K562 (cell line): ENCODE data around the gene ARID3B. TPM values are rescaled to one million over a fixed set of nuclear protein-coding genes. Genes with fewer than 3 reads are reported as not detected.

Experiments
- C11orf30 ChIP-seq: fragments of 450-650 bp; IDR thresholded peaks from 2 replicates; pipeline ENCODE4 v1.6.1; 2016; ENCODE audit warnings: low read depth, mild to moderate bottlenecking
- DMBX1 ChIP-seq: fragments of 250-450 bp; sonication (Bioruptor Pico); IDR thresholded peaks from 2 replicates; pipeline ENCODE4 v1.8.0; 2022; ENCODE audit warnings: inconsistent platforms, mild to moderate bottlenecking, moderate library complexity, borderline replicate concordance
- E2F3 ChIP-seq: fragments of 250-450 bp; sonication (Bioruptor Pico); IDR thresholded peaks from 2 replicates; pipeline ENCODE4 v1.4.0; 2020; ENCODE audit warnings: mild to moderate bottlenecking
- FOXK1 ChIP-seq: sonication (generic); formaldehyde crosslinking; IDR thresholded peaks from 2 replicates; pipeline ENCODE4 v1.8.0; 2022; ENCODE audit warnings: missing genetic modification reagents, mild to moderate bottlenecking, borderline replicate concordance
- GATA2 ChIP-seq: sonication (generic); formaldehyde crosslinking; IDR thresholded peaks from 2 replicates; pipeline ENCODE4 v1.4.0; 2020; ENCODE audit warnings: mild to moderate bottlenecking, missing genetic modification reagents
- GTF2A2 ChIP-seq: IDR thresholded peaks from 2 replicates; pipeline ENCODE4 v1.6.1; 2016; ENCODE audit warnings: mild to moderate bottlenecking, missing genetic modification characterization, missing compliant biosample characterization
- KDM2B ChIP-seq: fragments of 250-450 bp; sonication (Bioruptor Pico); IDR thresholded peaks from 2 replicates; pipeline ENCODE4 v1.8.0; 2021; ENCODE audit warnings: mild to moderate bottlenecking, moderate library complexity
- KDM4B ChIP-seq, 2 experiments: fragments of 450-650 bp in 1 of 2; sonication (generic) in 1 of 2; IDR thresholded peaks; 2 replicates each; pipeline ENCODE4 v1.6.1; 2016 to 2017; ENCODE audit warnings: borderline replicate concordance in 2 of 2, antibody characterized with exemption in 1 of 2, low read depth in 1 of 2, mild to moderate bottlenecking in 1 of 2
- NFIC ChIP-seq: fragments of 450-650 bp; IDR thresholded peaks from 2 replicates; pipeline ENCODE4 v1.6.1; 2017; ENCODE audit warnings: mild to moderate bottlenecking, inconsistent platforms
- POLR2A ChIP-seq: fragments of 450-650 bp; conservative IDR thresholded peaks from 2 replicates; pipeline ENCODE4 v1.6.1; 2016
- RBFOX2 ChIP-seq: fragments of 200-400 bp; formaldehyde crosslinking; IDR thresholded peaks from 2 replicates; pipeline ENCODE4 v1.6.1; 2017; ENCODE audit warnings: low read depth, mild to moderate bottlenecking, low read length, moderate library complexity
- SUPT5H ChIP-seq: fragments of 450-650 bp; IDR thresholded peaks from 2 replicates; pipeline ENCODE4 v1.6.1; 2016
- polyA plus RNA-seq, 8 experiments: library from polyadenylated mRNA; depleted of rRNA in 4 of 8; stranded (reverse) in 5 of 8; unstranded in 3 of 8; fragments of >200 nt; fragmentation: Nextera tagmentation in 2 of 8; fragmentation: Illumina TruSeq in 1 of 8; extraction: Ambion mirVana in 2 of 8; extraction: Trizol in 1 of 8; gene quantifications; 2 replicates each; pipeline versions ENCODE4 v1.2.1 to v1.2.3, GENCODE V29; 2011 to 2014; ENCODE audit warnings: inconsistent platforms in 1 of 8, missing spikeins in 1 of 8
- total RNA-seq, 7 experiments: library from RNA; depleted of rRNA in 6 of 7; stranded (reverse); fragments of >200 nt in 6 of 7; fragmentation: Illumina TruSeq in 2 of 7; extraction: Trizol in 2 of 7; gene quantifications; 2 replicates each; pipeline versions ENCODE4 v1.2.1 to v1.2.3, GENCODE V29; 2011 to 2021; ENCODE audit warnings: low replicate concordance in 1 of 7
- TF ChIP-seq, protein P1 (sequence below), 2 experiments: IDR thresholded peaks in 1 of 2; conservative IDR thresholded peaks in 1 of 2; 2 replicates each; pipeline ENCODE4 v1.6.1; 2016; ENCODE audit warnings: low read depth in 2 of 2, mild to moderate bottlenecking in 1 of 2, missing compliant biosample characterization in 1 of 2, missing genetic modification characterization in 1 of 2, moderate library complexity in 1 of 2
- TF ChIP-seq, protein P2 (sequence below): fragments of 250-450 bp; sonication (Bioruptor Pico); IDR thresholded peaks from 2 replicates; pipeline ENCODE4 v1.4.0; 2020
- TF ChIP-seq, protein P3 (sequence below): fragments of 450-650 bp; IDR thresholded peaks from 2 replicates; pipeline ENCODE4 v1.7.1; 2018; ENCODE audit warnings: mild to moderate bottlenecking, low read depth; ENCODE audit not compliant: partially characterized antibody
- TF ChIP-seq, protein P4 (sequence below), 3 experiments: fragments of 200-800 bp in 1 of 3; fragments of 250-450 bp in 1 of 3; fragments of 450-650 bp in 1 of 3; sonication (Bioruptor Pico) in 1 of 3; sonication (Bioruptor generic) in 1 of 3; formaldehyde crosslinking in 1 of 3; IDR thresholded peaks; 2 replicates each; pipeline versions ENCODE4 v1.6.1 to v1.8.0; 2016 to 2022; ENCODE audit warnings: mild to moderate bottlenecking in 2 of 3, missing genetic modification characterization in 2 of 3, missing compliant biosample characterization in 1 of 3, moderate library complexity in 1 of 3

The ARID3B gene
- total and polyA plus RNA-seq, 9 of the 15 experiments (the other 6 are each of a cell fraction or from before 2014, with no cell fraction given): 0.32 to 15.1 (median 7.1) TPM

DNA sequence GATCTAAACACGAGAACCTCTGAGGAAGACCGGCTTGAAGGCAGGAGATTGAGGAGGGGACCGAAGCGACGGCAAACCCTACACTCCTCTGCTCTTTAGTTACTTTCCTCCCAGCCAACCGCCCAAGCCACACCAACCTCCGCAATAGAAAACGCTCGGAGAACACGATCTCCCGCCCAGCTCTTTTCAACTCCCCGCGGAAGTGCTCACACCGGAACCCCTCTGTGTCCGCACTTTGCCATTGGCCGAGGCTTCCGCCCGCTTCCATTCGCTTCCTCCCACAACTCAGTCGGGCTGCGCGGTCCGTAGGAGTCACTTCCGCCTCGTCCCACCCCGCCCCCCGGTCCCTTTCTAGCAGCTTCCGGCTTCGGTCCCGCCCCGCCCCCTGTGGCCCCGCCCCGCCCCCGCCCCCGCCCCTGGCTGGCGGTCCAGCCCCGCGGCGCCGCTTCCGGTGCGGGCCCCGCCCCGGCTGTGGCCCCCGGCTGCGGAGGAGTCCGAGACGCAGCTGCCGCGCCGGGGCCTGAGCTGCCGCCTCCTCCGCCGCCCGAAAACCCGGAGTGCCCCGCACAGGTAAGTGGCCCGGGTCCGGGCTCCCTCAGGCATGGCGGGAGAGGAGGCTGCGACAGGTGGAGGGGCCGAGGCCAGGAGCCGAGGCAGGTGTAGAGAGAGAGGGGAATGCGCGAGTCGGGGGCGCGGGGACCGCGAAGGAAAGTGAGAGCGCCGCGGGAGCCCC, at the start of gene ARID3B (continued):
- TF ChIP-seq, protein P1, sequence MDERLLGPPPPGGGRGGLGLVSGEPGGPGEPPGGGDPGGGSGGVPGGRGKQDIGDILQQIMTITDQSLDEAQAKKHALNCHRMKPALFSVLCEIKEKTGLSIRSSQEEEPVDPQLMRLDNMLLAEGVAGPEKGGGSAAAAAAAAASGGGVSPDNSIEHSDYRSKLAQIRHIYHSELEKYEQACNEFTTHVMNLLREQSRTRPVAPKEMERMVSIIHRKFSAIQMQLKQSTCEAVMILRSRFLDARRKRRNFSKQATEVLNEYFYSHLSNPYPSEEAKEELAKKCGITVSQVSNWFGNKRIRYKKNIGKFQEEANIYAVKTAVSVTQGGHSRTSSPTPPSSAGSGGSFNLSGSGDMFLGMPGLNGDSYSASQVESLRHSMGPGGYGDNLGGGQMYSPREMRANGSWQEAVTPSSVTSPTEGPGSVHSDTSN (CRISPR knock-in tag; IDR thresholded peaks at IDR 0.05; ENCODE audit: low read depth): no peak
- TF ChIP-seq, protein P1 (tag; conservative IDR thresholded peaks at IDR 0.05; ENCODE audit: low read depth): peak; percentile 51
- TF ChIP-seq E2F3 (CRISPR knock-in tag): peak; percentile 62
- TF ChIP-seq, protein P2, sequence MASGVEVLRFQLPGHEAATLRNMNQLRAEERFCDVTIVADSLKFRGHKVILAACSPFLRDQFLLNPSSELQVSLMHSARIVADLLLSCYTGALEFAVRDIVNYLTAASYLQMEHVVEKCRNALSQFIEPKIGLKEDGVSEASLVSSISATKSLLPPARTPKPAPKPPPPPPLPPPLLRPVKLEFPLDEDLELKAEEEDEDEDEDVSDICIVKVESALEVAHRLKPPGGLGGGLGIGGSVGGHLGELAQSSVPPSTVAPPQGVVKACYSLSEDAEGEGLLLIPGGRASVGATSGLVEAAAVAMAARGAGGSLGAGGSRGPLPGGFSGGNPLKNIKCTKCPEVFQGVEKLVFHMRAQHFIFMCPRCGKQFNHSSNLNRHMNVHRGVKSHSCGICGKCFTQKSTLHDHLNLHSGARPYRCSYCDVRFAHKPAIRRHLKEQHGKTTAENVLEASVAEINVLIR: 0 out of 2 replicates have a peak, but pooled peaks have one; percentile 22
- TF ChIP-seq GTF2A2: no peak
- TF ChIP-seq C11orf30: peak; percentile 86
- TF ChIP-seq DMBX1 (CRISPR knock-in tag): no peak
- TF ChIP-seq NFIC: 0 out of 2 replicates have a peak, but pooled peaks have one; percentile 1
- TF ChIP-seq KDM4B (IDR thresholded peaks at IDR 0.05; ENCODE audit: borderline replicate concordance in 2 of 2, low read depth in 1 of 2): peak in 1 of 2 experiments; percentile 93; a peak in 2 of 4 replicates
- peak; percentile 94 for TF ChIP-seq RBFOX2
- TF ChIP-seq GATA2 (CRISPR knock-in tag): no peak
- peak; percentile 90 for TF ChIP-seq KDM2B (CRISPR knock-in tag)
- TF ChIP-seq FOXK1: no peak
- TF ChIP-seq, protein P3, sequence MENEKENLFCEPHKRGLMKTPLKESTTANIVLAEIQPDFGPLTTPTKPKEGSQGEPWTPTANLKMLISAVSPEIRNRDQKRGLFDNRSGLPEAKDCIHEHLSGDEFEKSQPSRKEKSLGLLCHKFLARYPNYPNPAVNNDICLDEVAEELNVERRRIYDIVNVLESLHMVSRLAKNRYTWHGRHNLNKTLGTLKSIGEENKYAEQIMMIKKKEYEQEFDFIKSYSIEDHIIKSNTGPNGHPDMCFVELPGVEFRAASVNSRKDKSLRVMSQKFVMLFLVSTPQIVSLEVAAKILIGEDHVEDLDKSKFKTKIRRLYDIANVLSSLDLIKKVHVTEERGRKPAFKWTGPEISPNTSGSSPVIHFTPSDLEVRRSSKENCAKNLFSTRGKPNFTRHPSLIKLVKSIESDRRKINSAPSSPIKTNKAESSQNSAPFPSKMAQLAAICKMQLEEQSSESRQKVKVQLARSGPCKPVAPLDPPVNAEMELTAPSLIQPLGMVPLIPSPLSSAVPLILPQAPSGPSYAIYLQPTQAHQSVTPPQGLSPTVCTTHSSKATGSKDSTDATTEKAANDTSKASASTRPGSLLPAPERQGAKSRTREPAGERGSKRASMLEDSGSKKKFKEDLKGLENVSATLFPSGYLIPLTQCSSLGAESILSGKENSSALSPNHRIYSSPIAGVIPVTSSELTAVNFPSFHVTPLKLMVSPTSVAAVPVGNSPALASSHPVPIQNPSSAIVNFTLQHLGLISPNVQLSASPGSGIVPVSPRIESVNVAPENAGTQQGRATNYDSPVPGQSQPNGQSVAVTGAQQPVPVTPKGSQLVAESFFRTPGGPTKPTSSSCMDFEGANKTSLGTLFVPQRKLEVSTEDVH: peak; percentile 92
- TF ChIP-seq POLR2A: peak; percentile 98
- peak; percentile 97 for TF ChIP-seq SUPT5H
- TF ChIP-seq, protein P4, sequence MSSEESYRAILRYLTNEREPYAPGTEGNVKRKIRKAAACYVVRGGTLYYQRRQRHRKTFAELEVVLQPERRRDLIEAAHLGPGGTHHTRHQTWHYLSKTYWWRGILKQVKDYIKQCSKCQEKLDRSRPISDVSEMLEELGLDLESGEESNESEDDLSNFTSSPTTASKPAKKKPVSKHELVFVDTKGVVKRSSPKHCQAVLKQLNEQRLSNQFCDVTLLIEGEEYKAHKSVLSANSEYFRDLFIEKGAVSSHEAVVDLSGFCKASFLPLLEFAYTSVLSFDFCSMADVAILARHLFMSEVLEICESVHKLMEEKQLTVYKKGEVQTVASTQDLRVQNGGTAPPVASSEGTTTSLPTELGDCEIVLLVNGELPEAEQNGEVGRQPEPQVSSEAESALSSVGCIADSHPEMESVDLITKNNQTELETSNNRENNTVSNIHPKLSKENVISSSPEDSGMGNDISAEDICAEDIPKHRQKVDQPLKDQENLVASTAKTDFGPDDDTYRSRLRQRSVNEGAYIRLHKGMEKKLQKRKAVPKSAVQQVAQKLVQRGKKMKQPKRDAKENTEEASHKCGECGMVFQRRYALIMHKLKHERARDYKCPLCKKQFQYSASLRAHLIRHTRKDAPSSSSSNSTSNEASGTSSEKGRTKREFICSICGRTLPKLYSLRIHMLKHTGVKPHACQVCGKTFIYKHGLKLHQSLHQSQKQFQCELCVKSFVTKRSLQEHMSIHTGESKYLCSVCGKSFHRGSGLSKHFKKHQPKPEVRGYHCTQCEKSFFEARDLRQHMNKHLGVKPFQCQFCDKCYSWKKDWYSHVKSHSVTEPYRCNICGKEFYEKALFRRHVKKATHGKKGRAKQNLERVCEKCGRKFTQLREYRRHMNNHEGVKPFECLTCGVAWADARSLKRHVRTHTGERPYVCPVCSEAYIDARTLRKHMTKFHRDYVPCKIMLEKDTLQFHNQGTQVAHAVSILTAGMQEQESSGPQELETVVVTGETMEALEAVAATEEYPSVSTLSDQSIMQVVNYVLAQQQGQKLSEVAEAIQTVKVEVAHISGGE (CRISPR knock-in tag; IDR thresholded peaks at IDR 0.05): peak; percentile 60 to 97 (median 79); a peak in 5 of 6 replicates
